Smooth muscle cell (in vitro differentiated cells): Measurements from ENCODE around the gene CPA4. TPM values are rescaled to one million over a fixed set of nuclear protein-coding genes. Genes with fewer than 3 reads are reported as not detected.

Experiments used
- DNase-seq: peaks from one replicate; lab custom pipeline; 2025; ENCODE audit not compliant: unreplicated experiment; lab: John Stamatoyannopoulos, UW
- H2AFZ ChIP-seq: fragments of 200-600 bp; sonication (generic); 2 replicates; pipeline ENCODE4 v1.6.0; 2016; ENCODE audit warnings: antibody characterized with exemption, low read depth, mild to moderate bottlenecking
- H3F3A ChIP-seq: fragments of 200-600 bp; sonication (generic); 2 replicates; pipeline ENCODE4 v1.6.0; 2017; ENCODE audit warnings: antibody characterized with exemption, low read depth
- H3K27ac ChIP-seq: fragments of 200-600 bp; sonication (generic); 2 replicates; pipeline ENCODE4 v1.5.1; 2016; ENCODE audit warnings: low read depth, mild to moderate bottlenecking
- H3K27me3 ChIP-seq: fragments of 200-600 bp; sonication (generic); 2 replicates; pipeline ENCODE4 v1.6.1; 2016; ENCODE audit warnings: low read depth, mild to moderate bottlenecking
- H3K36me3 ChIP-seq: fragments of 200-600 bp; sonication (generic); 2 replicates; pipeline ENCODE4 v1.5.1; 2016; ENCODE audit warnings: low read depth
- H3K4me1 ChIP-seq: fragments of 200-600 bp; sonication (generic); 2 replicates; pipeline ENCODE4 v1.5.1; 2016; ENCODE audit warnings: low read depth
- H3K4me2 ChIP-seq: fragments of 200-600 bp; sonication (generic); 2 replicates; pipeline ENCODE4 v1.6.0; 2016; ENCODE audit warnings: mild to moderate bottlenecking
- H3K4me3 ChIP-seq: fragments of 200-600 bp; sonication (generic); 2 replicates; pipeline ENCODE4 v1.5.1; 2016; ENCODE audit warnings: mild to moderate bottlenecking
- H3K79me2 ChIP-seq: fragments of 200-600 bp; sonication (generic); 2 replicates; pipeline ENCODE4 v1.6.0; 2016; ENCODE audit warnings: low read depth, mild to moderate bottlenecking
- H3K9ac ChIP-seq: fragments of 200-600 bp; sonication (generic); 2 replicates; pipeline ENCODE4 v1.6.0; 2016; ENCODE audit warnings: low read depth
- H3K9me3 ChIP-seq: fragments of 200-600 bp; sonication (generic); replicated peaks from 2 replicates; pipeline ENCODE4 v1.5.1; 2016; ENCODE audit warnings: low read depth
- H4K20me1 ChIP-seq: fragments of 200-600 bp; sonication (generic); 2 replicates; pipeline ENCODE4 v1.6.0; 2016; ENCODE audit warnings: low read depth
- CTCF ChIP-seq: fragments of 200-600 bp; sonication (generic); IDR thresholded peaks from 2 replicates; pipeline ENCODE4 v1.5.1; 2017; ENCODE audit warnings: borderline replicate concordance, mild to moderate bottlenecking, antibody characterized with exemption; ENCODE audit not compliant: insufficient read depth, poor library complexity, severe bottlenecking
- WGBS: methylation state at CpG from one replicate; pipeline ENCODE4 v1.1.7; 2016; ENCODE audit warnings: low lambda C conversion rate; 5-methylcytosine and 5-hydroxymethylcytosine counted together
- polyA plus RNA-seq: library from polyadenylated mRNA; unstranded; fragments of >200 nt; fragmentation: Nextera tagmentation; extraction: Ambion mirVana; gene quantifications from 2 replicates; pipeline ENCODE4 v1.2.1, GENCODE V29; 2016
- total RNA-seq: library from RNA; depleted of rRNA; stranded (reverse); fragments of >200 nt; gene quantifications from 2 replicates; pipeline ENCODE4 v1.2.3, GENCODE V29; 2014

Gene CPA4
- total and polyA plus RNA-seq, 2 experiments from 2014 or later, result 8.8 to 12.3 TPM

DNA sequence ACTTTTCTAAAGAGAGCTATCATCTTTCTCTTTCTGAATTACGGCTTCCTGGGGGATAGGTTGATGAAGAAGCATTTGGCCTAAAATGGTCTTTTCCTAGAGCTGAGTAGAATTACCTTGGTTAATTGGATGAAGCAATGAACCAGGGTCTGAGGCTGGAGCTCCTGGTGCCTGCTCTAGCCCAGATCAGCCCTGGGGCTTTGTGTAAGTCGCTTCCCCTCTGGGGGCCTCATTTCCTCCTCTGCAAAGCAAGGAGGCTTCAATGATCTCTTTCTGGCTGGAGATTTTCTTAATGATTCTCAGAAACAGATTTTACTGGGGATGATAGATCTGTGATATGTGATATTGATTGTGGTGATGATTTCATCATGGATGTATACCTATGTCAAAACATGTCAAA is 29.8 kb upstream of the CPA4 start:
- Histone ChIP-seq H3K79me2 (no peaks in the 10 kb centered on the region), H2AFZ (peak overlapping the region; percentile 41), H3K9ac (no peak overlapping the region), H3F3A (no peaks in the 10 kb centered on the region), H3K4me2 (no peak overlapping the region), H3K27me3 (no peaks in the 10 kb centered on the region), H3K4me3 (no peak overlapping the region), H3K36me3 (peaks cover 2% of the 10 kb centered on the region), H3K4me1 (peaks cover 22% of the 10 kb centered on the region), H3K9me3 (peaks cover 8% of the 10 kb centered on the region), H3K27ac (no peak overlapping the region), H4K20me1 (no peaks in the 10 kb centered on the region)
- no peak for TF ChIP-seq CTCF
- DNase-seq, result no peak
- WGBS, result 66% methylated on average over 2 of the region's 2 CpGs

GRCh38 chr7:130266258-130266960 is 26.6 kb upstream of the CPA4 start, which contains the start of gene CPA2:
TSS of gene CPA2 (plus strand) at chr7:130266863. CDS start at chr7:130266882, 19 bp downstream.
- Histone ChIP-seq H3K79me2 (no peaks in the 10 kb centered on the region), H3K36me3 (no peaks in the 10 kb centered on the region), H3K4me1 (peaks cover 23% of the 10 kb centered on the region), H3K4me2 (no peak within 1 kb of the TSS), H3K4me3 (peak within 1 kb of the TSS; percentile 31), H3K9ac (no peak within 1 kb of the TSS), H3F3A (no peaks in the 10 kb centered on the region), H2AFZ (no peak within 1 kb of the TSS), H3K27me3 (no peaks in the 10 kb centered on the region), H3K9me3 (no peaks in the 10 kb centered on the region), H4K20me1 (no peaks in the 10 kb centered on the region), H3K27ac (no peak within 1 kb of the TSS)
- 92% methylated on average over 3 of the region's 3 CpGs for WGBS
- no peak for DNase-seq
- no peak for TF ChIP-seq CTCF

DNA sequence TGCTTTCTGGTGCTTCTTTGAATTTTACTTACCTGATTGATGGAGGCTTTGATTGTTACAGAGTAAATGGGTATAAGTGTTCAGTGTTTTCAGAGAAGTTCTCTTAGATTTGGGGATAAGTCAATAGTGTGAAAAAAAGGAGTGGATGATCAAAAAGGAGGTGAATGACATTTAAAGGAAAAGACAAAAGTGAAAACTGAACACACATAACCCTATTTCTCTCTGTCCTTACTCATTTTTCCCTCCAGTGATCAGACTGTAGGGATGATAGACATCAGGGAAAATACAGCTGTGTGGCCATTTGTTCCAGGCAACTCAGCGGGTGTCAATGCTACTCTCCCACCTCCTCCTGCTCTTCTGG is 26.0 kb upstream of the CPA4 start:
- Histone ChIP-seq H3K9me3 (no peaks in the 10 kb centered on the region), H3K36me3 (no peaks in the 10 kb centered on the region), H3K4me3 (peak overlapping the region; percentile 31), H3K79me2 (no peaks in the 10 kb centered on the region), H3F3A (no peaks in the 10 kb centered on the region), H4K20me1 (no peaks in the 10 kb centered on the region), H3K4me2 (no peak overlapping the region), H3K27ac (no peak overlapping the region), H3K9ac (no peak overlapping the region), H3K27me3 (no peaks in the 10 kb centered on the region), H2AFZ (no peak overlapping the region), H3K4me1 (peaks cover 29% of the 10 kb centered on the region)
- TF ChIP-seq CTCF, result no peak
- WGBS, result 95% methylated on average over 1 of the region's 1 CpG
- DNase-seq, result no peak
